ENCODE measurements around the gene AGBL1.
"Not testable (repeated sequence)": the region's sequence is repeated elsewhere in the genome, so short reads cannot be mapped to it uniquely, and the experiment has no call there.

- TF ChIP-seq CTCF, POLR2A (IDR thresholded peaks at IDR 0.05): not testable (repeated sequence)
Observed at GRCh38 chr15:86528094-86528493, 448.4 kb downstream of the AGBL1 start.
